Activated naive CD8-positive, alpha-beta T cell treated with anti-CD3 and anti-CD28 coated beads for 36 hours (primary cell): ENCODE results near the gene THBS3. TPM values are rescaled to one million over a fixed set of nuclear protein-coding genes. Genes with fewer than 3 reads are reported as not detected.
"Not testable (repeated sequence)": the region's sequence is repeated elsewhere in the genome, so short reads cannot be mapped to it uniquely, and the experiment has no call there.

Experiments
- DNase-seq: peaks from one replicate; pipeline ENCODE4 v3.0.0; 2021
- H3K27ac Mint-ChIP-seq: one replicate; pipeline ENCODE4 v1.8.0; 2022; ENCODE audit warnings: mild to moderate bottlenecking, moderate library complexity, mixed read lengths
- H3K27me3 Mint-ChIP-seq: one replicate; pipeline ENCODE4 v1.8.0; 2022; ENCODE audit warnings: mild to moderate bottlenecking, mixed read lengths
- H3K36me3 Mint-ChIP-seq: one replicate; pipeline ENCODE4 v1.8.0; 2021; ENCODE audit warnings: mild to moderate bottlenecking, mixed read lengths
- H3K4me1 Mint-ChIP-seq: one replicate; pipeline ENCODE4 v1.8.0; 2021; ENCODE audit warnings: mixed read lengths
- H3K4me3 Mint-ChIP-seq: one replicate; pipeline ENCODE4 v1.8.0; 2022; ENCODE audit warnings: mild to moderate bottlenecking, moderate library complexity, mixed read lengths
- H3K9me3 Mint-ChIP-seq: one replicate; pipeline ENCODE4 v1.8.0; 2022; ENCODE audit warnings: mixed read lengths
- total RNA-seq, 2 experiments: library from RNA; stranded (reverse); gene quantifications; one replicate each; pipeline ENCODE4 v1.2.3, GENCODE V29; 2021

Gene THBS3
- total RNA-seq, 2 experiments from 2014 or later: 7.4 to 9.3 TPM

DNA sequence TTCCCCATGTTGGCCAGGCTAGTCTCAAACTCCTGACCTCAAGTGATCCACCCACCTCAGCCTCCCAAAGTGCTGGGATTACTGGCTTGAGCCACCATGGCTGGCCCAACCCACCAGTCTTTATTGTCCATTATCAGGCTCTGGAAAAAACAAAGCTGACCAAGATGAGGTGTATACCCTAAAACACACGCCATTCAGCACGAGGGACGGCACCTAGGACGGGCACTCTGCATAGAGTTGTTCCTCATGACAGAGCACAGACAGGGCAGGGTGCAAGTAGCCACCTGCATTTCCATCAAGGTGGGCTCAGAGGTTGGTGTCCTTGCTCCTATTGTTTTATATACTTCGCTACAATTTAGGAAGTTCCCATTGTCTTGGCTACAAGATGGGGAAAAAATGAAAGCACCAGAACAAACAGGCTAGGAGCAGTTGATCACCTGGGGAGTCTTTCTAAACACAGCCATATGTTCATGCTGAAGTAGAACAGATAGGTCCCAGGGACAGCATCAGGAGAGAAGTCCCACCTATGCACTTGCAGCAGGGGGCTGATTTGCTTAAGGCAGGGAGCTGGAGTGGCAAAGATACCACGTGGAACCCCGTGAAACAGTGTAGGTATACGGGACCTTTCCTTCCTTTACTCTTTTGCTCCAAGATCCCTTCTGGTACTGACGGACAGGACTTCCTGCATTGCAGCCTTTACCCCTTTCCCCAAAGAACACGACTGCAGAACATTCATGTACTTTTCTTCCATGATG is 39.1 kb downstream of the THBS3 start:
- DNase-seq: no peak
- Mint-ChIP-seq H3K4me1 (peaks cover 28% of the 10 kb centered on the region), H3K9me3 (no peaks in the 10 kb centered on the region), H3K4me3 (no peak overlapping the region), H3K27ac (no peak overlapping the region), H3K36me3 (peaks cover 20% of the 10 kb centered on the region), H3K27me3 (peaks cover 4% of the 10 kb centered on the region)

DNA sequence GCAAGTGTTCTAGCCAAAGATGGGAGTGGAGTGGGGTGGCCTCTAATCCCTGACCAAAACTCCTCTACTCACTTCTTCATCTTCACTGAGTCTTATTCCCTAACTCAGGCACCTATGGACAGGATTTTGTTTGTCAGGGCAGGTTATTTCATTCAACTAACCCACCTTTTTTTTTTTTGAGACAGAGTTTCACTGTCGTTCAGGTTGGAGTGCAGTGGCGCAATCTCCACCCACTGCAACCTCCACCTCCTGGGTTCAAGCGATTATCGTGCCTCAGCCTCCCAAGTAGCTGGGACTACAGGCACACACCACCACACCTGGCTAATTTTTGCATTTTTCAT is 39.6 kb downstream of the THBS3 start:
- H3K27me3 Mint-ChIP-seq, DNase-seq, H3K9me3 Mint-ChIP-seq, H3K27ac Mint-ChIP-seq, H3K4me3 Mint-ChIP-seq: not testable (repeated sequence)
- peaks cover 22% of the 10 kb centered on the region for H3K4me1 Mint-ChIP-seq
- peaks cover 20% of the 10 kb centered on the region for H3K36me3 Mint-ChIP-seq

- Mint-ChIP-seq H3K27ac (peak overlapping the region; percentile 29), H3K4me3 (peak overlapping the region; percentile 47), H3K4me1 (peaks cover 21% of the 10 kb centered on the region), H3K27me3 (no peaks in the 10 kb centered on the region), H3K9me3 (no peaks in the 10 kb centered on the region), H3K36me3 (peaks cover 17% of the 10 kb centered on the region)
- peak; percentile 83 for DNase-seq
Observed at GRCh38 chr1:155167166-155168104, 40.3 kb downstream of the THBS3 start.

DNA sequence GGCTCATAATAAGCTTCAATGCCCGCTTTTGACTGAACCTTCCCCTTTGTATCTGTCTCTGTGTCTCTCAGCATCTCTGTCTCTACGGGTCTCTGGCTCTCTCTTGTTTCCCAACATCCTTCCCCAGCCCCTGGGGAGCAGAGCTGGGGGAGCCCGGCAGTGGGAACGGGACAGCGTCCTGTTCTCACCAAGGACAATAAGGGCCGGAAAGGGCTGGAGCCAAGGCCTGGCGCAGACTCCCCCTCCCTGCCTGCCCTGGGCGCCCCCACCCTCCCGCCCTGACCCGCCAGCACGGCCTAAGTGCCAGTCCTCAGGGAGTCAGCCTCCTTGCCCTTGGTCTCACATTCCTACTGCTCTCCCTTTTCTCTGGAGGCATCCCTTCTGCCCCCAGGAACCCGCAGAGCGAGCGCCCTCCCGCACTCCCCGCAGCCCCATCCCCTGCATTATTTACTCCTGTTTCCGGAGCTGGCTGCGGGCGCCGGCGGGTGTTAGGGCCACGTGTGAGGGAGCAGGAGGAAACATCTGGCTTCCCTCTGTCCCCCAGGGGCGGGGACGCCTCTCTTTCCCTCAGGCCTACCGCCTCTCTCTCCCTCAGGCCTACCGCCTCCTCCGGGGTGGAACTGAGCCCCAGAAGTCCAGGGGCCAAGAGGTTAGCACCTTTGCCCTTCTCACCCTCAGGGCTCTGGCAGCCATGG is 41.1 kb downstream of the THBS3 start:
- no peak for DNase-seq
- no peak overlapping the region for H3K27ac Mint-ChIP-seq
- H3K36me3 Mint-ChIP-seq: peaks cover 10% of the 10 kb centered on the region
- peak overlapping the region; percentile 40 for H3K4me3 Mint-ChIP-seq
- no peaks in the 10 kb centered on the region for H3K9me3 Mint-ChIP-seq
- H3K27me3 Mint-ChIP-seq: no peaks in the 10 kb centered on the region
- H3K4me1 Mint-ChIP-seq: peaks cover 14% of the 10 kb centered on the region

- Mint-ChIP-seq H3K9me3 (no peaks in the 10 kb centered on the region), H3K4me3 (no peak overlapping the region), H3K4me1 (peaks cover 11% of the 10 kb centered on the region), H3K27me3 (no peaks in the 10 kb centered on the region), H3K36me3 (peaks cover 10% of the 10 kb centered on the region), H3K27ac (no peak overlapping the region)
- no peak for DNase-seq
Observed at GRCh38 chr1:155166051-155166470, 41.6 kb downstream of the THBS3 start.

- not testable (repeated sequence) for DNase-seq, H3K27ac Mint-ChIP-seq, H3K4me3 Mint-ChIP-seq, H3K9me3 Mint-ChIP-seq, H3K27me3 Mint-ChIP-seq, H3K36me3 Mint-ChIP-seq
- H3K4me1 Mint-ChIP-seq: peaks cover 11% of the 10 kb centered on the region
Observed at GRCh38 chr1:155164625-155165024, 43.1 kb downstream of the THBS3 start.

DNA sequence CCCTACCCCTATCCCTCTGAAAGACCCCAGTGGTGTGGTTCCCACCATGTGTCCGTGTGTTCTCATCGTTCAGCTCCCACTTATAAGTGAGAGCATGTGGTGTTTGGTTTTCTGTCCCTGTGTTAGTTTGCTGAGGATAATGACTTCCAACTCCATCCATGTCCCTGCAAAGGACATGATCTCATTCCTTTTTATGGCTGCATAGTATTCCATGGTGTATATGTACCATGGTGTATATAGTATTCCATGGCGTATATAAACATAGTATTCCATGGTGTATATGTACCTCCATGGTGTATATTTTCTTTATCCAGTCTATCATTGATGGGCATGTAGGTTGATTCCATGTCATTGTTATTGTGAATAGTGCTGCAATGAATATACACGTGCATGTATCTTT is 43.9 kb downstream of the THBS3 start:
- H3K27me3 Mint-ChIP-seq, H3K36me3 Mint-ChIP-seq, DNase-seq, H3K27ac Mint-ChIP-seq, H3K4me3 Mint-ChIP-seq, H3K9me3 Mint-ChIP-seq: not testable (repeated sequence)
- H3K4me1 Mint-ChIP-seq: peaks cover 11% of the 10 kb centered on the region

- H3K4me3 Mint-ChIP-seq, DNase-seq, H3K4me1 Mint-ChIP-seq, H3K9me3 Mint-ChIP-seq, H3K27ac Mint-ChIP-seq, H3K27me3 Mint-ChIP-seq, H3K36me3 Mint-ChIP-seq: not testable (repeated sequence)
Observed at GRCh38 chr1:155162631-155163030, 45.1 kb downstream of the THBS3 start.

DNA sequence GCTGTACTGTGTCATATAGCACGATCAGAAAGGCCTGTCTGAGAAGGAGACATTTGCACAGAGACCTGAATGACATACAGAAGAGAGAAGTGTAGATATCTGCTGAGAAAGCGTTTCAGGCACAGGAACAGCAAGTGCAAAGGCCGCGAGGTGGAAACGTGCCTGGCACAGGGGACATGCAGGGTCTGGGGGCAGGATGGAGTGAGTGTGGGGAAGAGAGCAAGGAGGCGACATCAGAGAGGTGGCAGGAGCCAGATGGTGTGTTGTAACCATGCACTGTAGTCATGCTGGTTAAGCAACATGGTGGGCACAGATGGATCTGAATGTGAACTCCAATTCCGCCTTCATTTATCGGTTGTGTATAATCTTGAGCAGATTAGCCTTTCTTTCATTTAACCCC is 47.6 kb downstream of the THBS3 start:
- Mint-ChIP-seq H3K4me3 (no peak overlapping the region), H3K9me3 (no peaks in the 10 kb centered on the region), H3K4me1 (no peaks in the 10 kb centered on the region), H3K27ac (no peak overlapping the region), H3K36me3 (no peaks in the 10 kb centered on the region), H3K27me3 (no peaks in the 10 kb centered on the region)
- DNase-seq: no peak

GRCh38 chr1:155158991-155159390 is 48.7 kb downstream of the THBS3 start:
- Mint-ChIP-seq H3K4me1 (no peaks in the 10 kb centered on the region), H3K4me3 (no peak overlapping the region), H3K36me3 (no peaks in the 10 kb centered on the region), H3K9me3 (no peaks in the 10 kb centered on the region), H3K27me3 (no peaks in the 10 kb centered on the region), H3K27ac (no peak overlapping the region)
- no peak for DNase-seq

GRCh38 chr1:155155996-155156643 is 51.6 kb downstream of the THBS3 start:
- not testable (repeated sequence) for DNase-seq, H3K9me3 Mint-ChIP-seq, H3K4me1 Mint-ChIP-seq, H3K36me3 Mint-ChIP-seq, H3K27ac Mint-ChIP-seq, H3K27me3 Mint-ChIP-seq, H3K4me3 Mint-ChIP-seq

Other genes starting within 250 kb of the THBS3 start
- 10 to 100 TPM; 24.2 to 25.1 TPM for gene PYGO2, start 246.1 kb downstream of the THBS3 start, total RNA-seq
- 10 to 100 TPM; 34.7 to 38.4 TPM for gene SHC1, start 237.2 kb downstream of the THBS3 start, total RNA-seq
- 100 to 1,000 TPM; 156 TPM for gene CKS1B, start 233.2 kb downstream of the THBS3 start, total RNA-seq
- gene FLAD1, start 224.6 kb downstream of the THBS3 start, total RNA-seq: 10 to 100 TPM; 54.2 to 56.1 TPM
- gene LENEP, start 214.3 kb downstream of the THBS3 start, total RNA-seq: under 1 TPM in 1 of 2 experiments, not detected in 1; 0.66 TPM
- 10 to 100 TPM; 14.1 to 14.4 TPM for gene ZBTB7B, start 205.1 kb downstream of the THBS3 start, total RNA-seq
- under 1 TPM; 0.20 to 0.31 TPM for gene DCST2, start 174.1 kb downstream of the THBS3 start, total RNA-seq
- not detected for gene DCST1, start 174.1 kb downstream of the THBS3 start, total RNA-seq
- gene ADAM15, start 156.6 kb downstream of the THBS3 start, total RNA-seq: 10 to 100 TPM; 31.6 to 32.5 TPM
- gene EFNA4, start 144.2 kb downstream of the THBS3 start, total RNA-seq: 1 to 10 TPM; 2.1 to 2.5 TPM
- 1 to 10 TPM; 4.5 to 4.6 TPM for gene EFNA3, start 129.1 kb downstream of the THBS3 start, total RNA-seq
- under 1 TPM; 0.49 to 0.74 TPM for gene EFNA1, start 80.0 kb downstream of the THBS3 start, total RNA-seq
- 10 to 100 TPM; 50.6 to 51.3 TPM for gene SLC50A1, start 72.0 kb downstream of the THBS3 start, total RNA-seq
- gene DPM3, start 67.4 kb downstream of the THBS3 start, total RNA-seq: 10 to 100 TPM; 26.8 to 29.2 TPM
- 100 to 1,000 TPM; 135 to 145 TPM for gene KRTCAP2, start 34.6 kb downstream of the THBS3 start, total RNA-seq
- 1 to 10 TPM; 4.6 to 4.9 TPM for gene TRIM46, start 34.0 kb downstream of the THBS3 start, total RNA-seq
- gene MTX1, start 798 bp upstream of the THBS3 start, total RNA-seq: 10 to 100 TPM; 68.0 to 72.5 TPM
- 10 to 100 TPM; 46.6 to 49.7 TPM for gene ENTREP3, start 47.6 kb upstream of the THBS3 start, total RNA-seq
- 100 to 1,000 TPM; 108 to 117 TPM for gene SCAMP3, start 54.5 kb upstream of the THBS3 start, total RNA-seq
- 10 to 100 TPM; 61.4 to 65.9 TPM for gene CLK2, start 65.6 kb upstream of the THBS3 start, total RNA-seq
- gene HCN3, start 69.6 kb upstream of the THBS3 start, total RNA-seq: 1 to 10 TPM; 1.5 to 1.6 TPM
- gene PKLR, start 93.5 kb upstream of the THBS3 start, total RNA-seq: not detected
- 100 to 1,000 TPM; 256 to 264 TPM for gene FDPS, start 101.0 kb upstream of the THBS3 start, total RNA-seq
- 10 to 100 TPM; 23.7 to 24.2 TPM for gene RUSC1, start 113.0 kb upstream of the THBS3 start, total RNA-seq